ENCODE measurements around the gene SPATA31C2.
"Not testable (repeated sequence)": the region's sequence is repeated elsewhere in the genome, so short reads cannot be mapped to it uniquely, and the experiment has no call there.

SPATA31C2 gene

DNA sequence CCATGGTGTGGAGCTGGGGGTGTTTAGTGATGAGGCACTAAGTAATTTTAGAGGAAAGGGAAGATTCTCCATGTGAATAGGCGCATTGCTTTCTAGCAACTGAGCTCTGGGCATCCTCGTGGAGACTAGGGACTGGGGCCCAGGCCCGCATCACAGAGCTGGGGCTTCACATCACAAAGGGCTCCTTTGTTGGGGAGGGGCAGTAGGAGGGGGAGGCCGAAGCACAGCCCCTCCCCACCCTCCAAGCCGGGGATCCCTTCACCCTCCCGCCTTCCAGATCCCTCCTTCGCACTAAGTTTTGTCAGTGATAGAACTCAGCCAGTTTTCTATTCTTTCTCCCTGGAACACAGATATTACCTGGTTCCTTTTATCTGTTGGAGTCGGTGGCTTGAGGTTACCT, at the start of gene SPATA31C2:
Gene SPATA31C2 (minus strand): TSS at position 101 of the 400 bp plus-strand sequence. CDS start 29 bp downstream, at position 72.
- not testable (repeated sequence) for H3K4me3 ChIP-seq (ENCODE audit: low read depth, low read length); DNase-seq (ENCODE audit: low read depth)

GRCh38 chr9:88187631-88188030, 49.4 kb upstream of the SPATA31C2 start:
- no peak for DNase-seq (ENCODE audit: low read depth)
- TF ChIP-seq, protein P1, sequence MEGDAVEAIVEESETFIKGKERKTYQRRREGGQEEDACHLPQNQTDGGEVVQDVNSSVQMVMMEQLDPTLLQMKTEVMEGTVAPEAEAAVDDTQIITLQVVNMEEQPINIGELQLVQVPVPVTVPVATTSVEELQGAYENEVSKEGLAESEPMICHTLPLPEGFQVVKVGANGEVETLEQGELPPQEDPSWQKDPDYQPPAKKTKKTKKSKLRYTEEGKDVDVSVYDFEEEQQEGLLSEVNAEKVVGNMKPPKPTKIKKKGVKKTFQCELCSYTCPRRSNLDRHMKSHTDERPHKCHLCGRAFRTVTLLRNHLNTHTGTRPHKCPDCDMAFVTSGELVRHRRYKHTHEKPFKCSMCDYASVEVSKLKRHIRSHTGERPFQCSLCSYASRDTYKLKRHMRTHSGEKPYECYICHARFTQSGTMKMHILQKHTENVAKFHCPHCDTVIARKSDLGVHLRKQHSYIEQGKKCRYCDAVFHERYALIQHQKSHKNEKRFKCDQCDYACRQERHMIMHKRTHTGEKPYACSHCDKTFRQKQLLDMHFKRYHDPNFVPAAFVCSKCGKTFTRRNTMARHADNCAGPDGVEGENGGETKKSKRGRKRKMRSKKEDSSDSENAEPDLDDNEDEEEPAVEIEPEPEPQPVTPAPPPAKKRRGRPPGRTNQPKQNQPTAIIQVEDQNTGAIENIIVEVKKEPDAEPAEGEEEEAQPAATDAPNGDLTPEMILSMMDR (IDR thresholded peaks at IDR 0.05; ENCODE audit: control insufficient read depth, extremely low read depth, insufficient read depth) = no peak
- no peak overlapping the region for H3K4me3 ChIP-seq (ENCODE audit: low read depth, low read length)

DNA sequence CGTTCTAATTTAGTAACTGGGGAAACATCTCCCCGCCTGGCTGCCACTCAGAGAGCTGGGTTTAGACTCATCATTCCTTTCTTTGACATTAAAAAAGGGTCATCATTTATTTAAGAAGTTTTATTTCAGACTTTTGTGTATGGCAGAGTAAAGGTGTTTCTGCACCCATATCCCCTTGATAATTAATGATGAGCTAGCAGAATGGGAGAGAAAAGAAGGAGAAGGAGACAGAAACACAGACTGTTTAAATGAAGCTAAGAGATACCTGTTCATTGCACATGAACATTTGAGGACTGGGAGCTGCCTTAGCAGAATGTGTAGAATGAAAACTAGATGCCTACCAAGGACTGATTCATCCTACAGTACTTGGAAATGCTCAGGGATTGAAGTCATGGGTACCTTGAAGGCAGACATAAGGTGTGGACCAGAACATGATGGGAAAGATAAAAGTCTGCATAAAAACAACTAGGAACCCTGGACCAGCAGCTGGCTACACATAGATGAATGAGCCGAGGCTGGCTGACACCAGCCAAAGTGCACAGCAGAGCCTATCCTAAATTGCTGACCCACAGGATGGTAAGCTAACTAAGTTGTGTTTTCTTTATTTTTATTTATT, 48.3 kb upstream of the SPATA31C2 start:
- TF ChIP-seq, protein P1 (IDR thresholded peaks at IDR 0.05; ENCODE audit: control insufficient read depth, extremely low read depth, insufficient read depth) = no peak
- H3K4me3 ChIP-seq (ENCODE audit: low read depth, low read length) = no peak overlapping the region
- DNase-seq (ENCODE audit: low read depth) = no peak

GRCh38 chr9:88184976-88185375, 46.7 kb upstream of the SPATA31C2 start:
- TF ChIP-seq, protein P1 (IDR thresholded peaks at IDR 0.05; ENCODE audit: control insufficient read depth, extremely low read depth, insufficient read depth) = no peak
- DNase-seq (ENCODE audit: low read depth) = no peak

GRCh38 chr9:88183798-88184495, 45.7 kb upstream of the SPATA31C2 start:
- TF ChIP-seq, protein P1 (IDR thresholded peaks at IDR 0.05; ENCODE audit: control insufficient read depth, extremely low read depth, insufficient read depth) = no peak
- no peak overlapping the region for H3K4me3 ChIP-seq (ENCODE audit: low read depth, low read length)
- no peak for DNase-seq (ENCODE audit: low read depth)

More at GRCh38 chr9:88184976-88185375, 46.7 kb upstream of the SPATA31C2 start:
- H3K4me3 ChIP-seq (ENCODE audit: low read depth, low read length) = no peak overlapping the region

- TF ChIP-seq, protein P1 (IDR thresholded peaks at IDR 0.05; ENCODE audit: control insufficient read depth, extremely low read depth, insufficient read depth) = no peak
- H3K4me3 ChIP-seq (ENCODE audit: low read depth, low read length) = no peak overlapping the region
- no peak for DNase-seq (ENCODE audit: low read depth)
These were observed 44.2 kb upstream of the SPATA31C2 start for GRCh38 chr9:88182501-88182900.

GRCh38 chr9:88180081-88180765, 41.9 kb upstream of the SPATA31C2 start:
- DNase-seq (ENCODE audit: low read depth) = peak; percentile 61
- TF ChIP-seq, protein P1 (IDR thresholded peaks at IDR 0.05; ENCODE audit: control insufficient read depth, extremely low read depth, insufficient read depth) = no peak

More at GRCh38 chr9:88180081-88180765, 41.9 kb upstream of the SPATA31C2 start:
- no peak overlapping the region for H3K4me3 ChIP-seq (ENCODE audit: low read depth, low read length)

Measured in LNCaP clone FGC (cell line).